HG03439 (cell line): ENCODE data around the gene LEMD1.

ENCODE experiments used
- ATAC-seq: cut with Tn5 transposase; IDR thresholded peaks from one replicate; pipeline ENCODE4 v1.9.1; 2021; ENCODE audit warnings: mild to moderate bottlenecking, moderate library complexity; ENCODE audit not compliant: unreplicated experiment

Gene LEMD1

DNA sequence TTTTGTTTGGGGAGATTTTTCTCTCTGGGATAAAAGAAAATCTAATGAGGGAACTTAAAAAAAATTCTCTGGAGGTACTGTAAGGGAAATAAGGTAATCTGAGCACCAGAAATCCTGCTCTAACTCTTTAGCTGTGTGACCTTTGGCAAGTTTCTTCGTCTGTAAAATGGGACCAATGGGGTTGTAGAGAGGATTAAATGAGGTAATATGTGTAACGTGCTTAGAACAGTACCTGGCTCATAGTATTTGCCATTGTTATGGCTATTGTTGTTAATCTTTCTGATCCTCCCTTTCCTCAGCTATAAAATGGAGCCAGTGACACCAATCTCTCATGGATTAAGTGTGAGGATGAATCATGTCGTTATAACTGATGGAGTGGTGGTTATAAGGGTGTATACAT lies 64.3 kb downstream of the LEMD1 start:
- ATAC-seq: no peak

DNA sequence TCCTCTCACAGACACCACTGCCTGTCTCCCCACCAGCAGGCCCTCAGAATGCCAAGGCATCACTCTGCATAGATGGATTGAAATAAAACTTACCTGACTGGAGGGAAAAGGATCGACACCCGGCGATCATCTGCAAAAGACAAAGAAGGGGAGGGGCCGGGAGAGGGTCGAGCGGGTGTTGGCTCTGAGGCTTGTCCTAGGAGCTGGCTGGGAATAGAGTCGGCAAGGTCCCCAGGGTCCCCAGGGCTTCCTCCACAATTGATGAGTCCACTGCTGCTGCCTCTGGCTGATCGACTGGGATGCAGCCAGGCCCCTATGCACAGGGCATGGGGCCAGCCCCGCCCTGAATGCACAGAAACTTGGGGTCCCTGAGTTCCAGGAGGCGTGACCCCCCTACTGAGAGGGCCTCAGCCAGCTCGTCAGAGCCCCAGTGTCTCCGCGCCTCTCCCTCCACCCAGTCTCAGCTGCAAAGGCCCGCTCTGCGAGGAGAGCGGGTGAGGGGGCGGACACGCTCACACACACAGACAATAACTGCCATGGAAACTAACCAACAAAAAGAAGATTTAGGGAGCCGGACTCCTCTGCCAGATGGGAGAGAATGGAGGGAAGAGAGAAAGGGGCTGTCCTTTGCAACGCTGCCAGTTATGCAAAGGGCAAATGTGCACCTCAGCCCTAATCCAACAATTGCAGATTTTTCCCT lies 65.3 kb downstream of the LEMD1 start, which contains the start of gene KLHDC8A:
Gene KLHDC8A, minus strand, starts transcription at position 483 of the 700 bp plus-strand sequence. CDS start 13,318 bp downstream, outside the sequence.
- no peak for ATAC-seq

DNA sequence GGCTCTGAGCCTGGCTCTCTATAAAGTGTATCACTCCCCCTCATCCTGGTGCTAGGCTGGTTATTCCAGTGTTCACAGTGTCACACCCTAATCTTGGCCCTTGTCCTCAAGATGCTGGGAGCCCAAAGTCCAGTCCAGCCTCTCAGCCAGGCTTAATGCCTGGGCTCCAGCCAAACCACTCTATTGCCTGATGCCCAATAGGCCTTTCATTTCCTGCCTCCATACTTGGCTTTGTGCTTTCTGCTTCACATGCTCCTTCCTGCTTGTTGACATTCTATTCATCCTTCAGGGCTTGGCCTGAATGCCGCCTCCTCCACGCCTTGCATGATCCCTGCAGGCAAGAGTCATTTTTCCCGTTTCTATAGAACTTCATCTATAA lies 66.8 kb downstream of the LEMD1 start:
- no peak for ATAC-seq

DNA sequence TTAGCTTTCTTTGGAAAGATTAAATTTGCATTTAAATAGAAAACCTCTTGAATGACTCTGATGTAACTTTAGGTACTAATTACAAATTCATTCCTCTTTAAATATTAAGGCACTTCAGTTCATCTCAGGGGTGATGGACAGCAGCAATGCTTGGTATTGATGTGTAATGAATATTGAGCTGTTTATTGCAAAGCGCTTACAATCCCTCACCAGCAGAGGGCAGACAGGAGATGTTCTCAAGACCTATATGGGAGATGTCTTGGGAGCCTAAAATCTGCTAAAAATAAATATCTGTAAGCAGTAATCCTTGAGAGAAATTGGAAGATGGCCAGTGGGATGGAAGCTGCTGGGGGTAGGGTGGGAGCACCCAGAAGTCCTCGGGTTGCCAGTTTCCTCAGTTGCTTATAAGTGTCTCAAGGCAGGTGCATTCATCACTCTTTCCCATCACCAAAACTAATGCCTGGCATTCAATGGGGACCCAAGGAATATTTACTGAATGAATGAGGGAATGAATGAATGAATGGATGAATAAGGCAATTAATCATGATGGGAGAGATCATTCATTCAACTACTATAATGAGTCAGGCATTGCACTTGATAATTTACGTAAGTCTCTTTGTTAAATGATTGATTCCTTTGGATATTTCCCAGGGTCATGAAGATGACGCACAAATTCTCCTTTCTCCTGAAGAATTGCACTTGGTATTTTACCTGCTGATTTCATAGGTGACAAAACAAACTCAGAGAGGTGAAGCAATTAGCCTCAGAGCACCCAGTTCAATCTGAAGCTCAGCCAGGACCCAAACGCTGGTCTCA lies 67.4 kb downstream of the LEMD1 start:
- ATAC-seq: no peak

DNA sequence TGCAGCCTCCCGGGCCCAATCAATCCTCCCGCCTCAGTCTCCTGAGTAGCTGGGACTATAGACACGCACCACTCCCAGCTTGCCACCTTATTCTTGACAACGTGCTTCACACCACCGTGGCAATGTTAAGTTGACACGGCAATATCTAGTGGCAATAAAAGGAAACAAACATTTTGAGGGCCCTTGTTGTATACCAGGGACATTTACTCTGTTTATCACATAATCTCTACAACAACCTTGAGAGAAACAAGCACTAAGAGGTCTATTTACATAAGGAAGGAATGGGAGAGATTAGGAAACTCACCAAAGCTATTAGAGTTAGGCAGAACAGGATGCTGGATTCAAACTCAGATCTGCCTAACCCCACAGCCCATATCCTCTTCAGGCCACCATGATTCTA lies 68.2 kb downstream of the LEMD1 start:
- no peak for ATAC-seq

DNA sequence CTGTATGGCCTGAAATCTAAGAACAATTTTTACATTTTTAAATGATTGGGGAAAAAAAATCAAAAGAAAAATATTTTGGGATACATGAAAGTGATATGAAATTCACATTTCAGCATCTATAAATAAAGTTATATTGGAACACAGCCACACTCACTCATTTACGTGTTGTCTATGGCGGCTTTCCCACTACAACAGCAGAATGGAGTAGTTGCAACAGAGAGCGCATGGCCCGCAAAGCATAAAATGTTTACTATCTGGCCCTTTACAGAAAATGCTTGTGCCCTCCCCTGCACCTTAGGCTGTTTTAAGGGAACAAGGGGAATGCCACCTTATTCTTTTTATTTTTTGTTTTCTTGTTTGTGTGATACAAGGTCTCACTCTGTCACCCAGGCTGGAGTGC lies 68.7 kb downstream of the LEMD1 start:
- ATAC-seq: no peak

DNA sequence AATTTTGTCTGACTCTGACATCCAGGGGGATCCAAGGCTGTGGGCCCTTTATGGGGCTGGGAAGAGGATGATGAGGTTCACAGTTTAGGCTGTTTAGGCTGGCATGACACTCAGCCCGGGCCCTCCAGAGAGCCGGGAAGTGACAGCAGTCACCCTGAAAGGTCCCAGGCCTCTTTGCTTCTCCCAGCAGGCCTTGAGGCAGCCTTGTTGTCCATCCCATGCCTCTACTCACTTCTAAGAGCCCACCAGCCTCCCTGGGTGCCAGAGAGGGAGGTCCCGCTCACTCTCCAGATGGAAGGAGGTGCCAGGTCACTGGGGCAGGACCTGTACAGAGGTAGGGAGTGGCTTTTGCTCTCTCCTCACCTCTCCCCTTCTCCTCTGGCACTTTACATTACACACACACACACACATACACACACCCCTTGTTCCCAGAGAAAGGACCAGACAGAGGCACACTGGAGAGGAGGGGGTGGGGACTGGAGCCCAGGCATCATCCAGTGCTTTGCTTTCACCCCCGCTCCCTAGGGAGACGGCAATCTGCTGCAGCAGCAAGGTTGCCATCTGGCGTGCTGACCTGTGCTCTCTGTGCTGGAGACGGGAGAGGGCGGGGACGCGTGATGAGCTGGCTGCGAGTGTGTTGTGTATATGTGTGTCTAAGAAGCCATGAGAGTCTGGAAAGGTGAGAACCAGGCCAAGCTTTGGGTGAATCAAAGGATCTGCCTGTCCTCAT lies 69.7 kb downstream of the LEMD1 start:
- ATAC-seq: no peak

DNA sequence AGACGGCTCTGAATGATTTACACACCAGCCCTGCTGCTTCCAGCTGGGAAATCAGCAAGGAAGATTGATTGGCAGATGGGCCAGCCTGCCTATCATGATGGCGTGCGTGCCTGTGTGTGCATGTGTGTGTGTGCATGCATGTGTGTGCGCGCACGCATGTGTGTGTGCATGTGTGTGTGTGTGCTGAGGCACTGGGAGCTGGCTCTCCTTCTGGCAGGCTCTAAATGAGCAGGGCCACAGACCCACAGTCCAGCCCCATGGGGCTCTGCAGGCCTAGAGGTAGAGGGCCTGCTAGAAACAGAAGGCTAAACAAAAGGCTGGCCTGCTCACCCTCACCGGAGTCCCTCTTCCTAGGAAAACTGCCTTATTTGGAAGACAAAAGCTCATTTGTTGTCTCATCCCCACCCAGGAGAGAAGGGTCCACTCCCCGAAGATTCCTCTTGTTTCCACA lies 71.1 kb downstream of the LEMD1 start:
- ATAC-seq: no peak

DNA sequence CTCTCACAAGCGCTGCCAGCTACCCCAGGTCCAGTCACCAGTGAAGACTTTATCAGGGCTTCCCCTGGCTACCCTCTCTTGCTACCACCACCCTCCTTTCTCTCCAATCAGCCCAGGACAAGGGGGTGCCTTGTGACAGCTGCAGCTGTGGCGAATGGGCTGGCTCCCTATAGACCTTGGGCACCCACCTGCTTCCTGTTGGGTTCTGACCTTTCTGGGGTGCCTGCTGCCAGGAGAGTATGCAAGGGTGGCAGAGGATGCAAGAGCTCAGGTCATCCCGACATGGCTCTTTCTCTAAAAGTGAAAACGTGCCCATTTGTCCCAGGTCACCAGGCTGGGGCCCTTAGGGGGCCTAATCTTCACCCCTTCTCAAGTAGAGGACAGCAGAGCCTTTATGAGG lies 71.7 kb downstream of the LEMD1 start:
- ATAC-seq: no peak

DNA sequence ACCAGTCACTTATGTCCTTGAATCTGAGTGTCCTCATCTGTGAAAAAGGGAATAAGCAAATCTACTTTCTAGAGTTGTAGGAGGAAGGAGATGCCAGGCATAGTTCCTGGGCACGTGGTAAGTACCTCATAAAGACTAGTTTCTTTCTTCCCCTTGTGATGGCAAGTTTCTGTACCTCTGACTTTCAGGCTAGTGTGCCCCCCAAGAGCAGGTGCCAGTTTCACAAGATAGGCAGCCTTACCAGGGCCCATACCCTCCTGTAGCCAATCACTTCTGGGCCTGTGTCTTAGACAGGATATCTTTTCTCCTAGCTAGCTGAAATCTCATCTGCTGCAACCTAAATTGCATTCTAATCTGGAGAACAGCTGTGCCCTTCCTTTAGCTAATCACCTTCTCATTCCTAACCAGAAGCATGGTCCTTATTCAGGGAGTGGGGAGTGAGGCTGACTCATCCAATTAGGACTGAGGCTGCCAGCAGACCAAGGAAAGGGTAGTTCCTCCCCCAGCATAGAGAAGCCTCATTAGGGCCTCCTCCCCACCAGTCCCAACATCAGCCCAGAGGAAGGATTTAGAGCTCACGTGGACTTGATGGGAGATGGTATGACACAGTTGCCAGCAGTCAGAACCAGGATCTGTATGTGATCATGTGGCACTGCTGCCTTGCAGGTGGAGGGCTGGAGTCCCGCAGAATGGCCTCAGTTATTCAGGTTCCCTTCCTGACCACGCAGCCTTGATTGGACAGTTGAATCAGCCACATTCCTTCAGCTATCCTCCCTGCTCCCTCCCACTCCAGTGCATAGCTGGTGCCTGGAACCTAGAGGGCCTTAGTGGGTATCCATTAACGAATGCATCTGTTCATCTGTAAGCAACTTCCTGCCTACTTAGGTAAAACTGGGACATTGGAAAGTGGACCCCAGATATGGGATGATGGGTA lies 73.0 kb downstream of the LEMD1 start:
- no peak for ATAC-seq

DNA sequence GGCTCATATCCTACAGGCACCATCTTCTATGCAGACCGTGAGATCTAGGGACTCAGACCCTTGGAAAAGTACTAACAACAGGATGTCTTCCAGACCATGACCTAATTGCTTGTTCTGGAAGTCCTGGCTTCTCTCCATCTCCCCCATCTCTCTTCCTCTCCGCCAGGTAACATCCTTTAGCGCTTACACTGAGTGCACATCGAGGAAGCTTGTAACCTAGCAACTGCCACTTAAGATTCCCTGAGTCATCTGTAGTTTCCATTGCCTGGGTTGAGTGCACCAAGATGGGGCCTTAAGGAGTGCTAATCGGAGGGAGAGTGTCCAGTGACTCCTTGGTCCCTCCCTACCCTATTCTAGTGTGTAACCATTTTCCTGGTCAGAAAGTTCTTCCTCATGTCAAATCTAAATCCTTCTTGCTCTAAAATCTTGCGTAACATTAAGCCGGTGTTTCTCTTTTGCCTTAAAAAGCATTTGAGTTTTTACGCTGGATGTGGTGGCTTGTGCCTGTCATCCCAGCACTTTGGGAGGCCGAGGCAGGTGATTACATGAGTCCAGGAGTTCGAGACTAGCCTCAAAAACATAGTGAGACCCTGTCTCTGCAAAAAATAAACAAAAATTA lies 74.8 kb downstream of the LEMD1 start:
- ATAC-seq: no peak

DNA sequence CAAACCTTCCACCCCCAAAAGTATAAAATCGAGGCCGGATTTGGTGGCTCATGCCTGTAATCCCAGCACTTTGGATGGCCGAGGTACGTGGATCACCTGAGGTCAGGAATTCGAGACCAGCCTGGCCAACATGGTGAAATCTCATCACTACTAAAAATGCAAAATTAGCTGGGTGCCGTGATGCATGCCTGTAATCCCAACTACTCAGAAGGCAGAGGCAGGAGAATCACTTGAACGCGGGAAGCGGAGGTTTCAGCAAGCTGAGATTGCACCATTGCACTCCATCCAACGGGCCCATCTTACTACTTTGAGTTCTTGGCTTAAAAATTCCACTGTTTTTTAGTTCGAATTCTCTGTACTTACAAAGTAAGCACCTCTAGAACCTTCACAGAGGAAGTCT lies 76.1 kb downstream of the LEMD1 start:
- no peak for ATAC-seq

DNA sequence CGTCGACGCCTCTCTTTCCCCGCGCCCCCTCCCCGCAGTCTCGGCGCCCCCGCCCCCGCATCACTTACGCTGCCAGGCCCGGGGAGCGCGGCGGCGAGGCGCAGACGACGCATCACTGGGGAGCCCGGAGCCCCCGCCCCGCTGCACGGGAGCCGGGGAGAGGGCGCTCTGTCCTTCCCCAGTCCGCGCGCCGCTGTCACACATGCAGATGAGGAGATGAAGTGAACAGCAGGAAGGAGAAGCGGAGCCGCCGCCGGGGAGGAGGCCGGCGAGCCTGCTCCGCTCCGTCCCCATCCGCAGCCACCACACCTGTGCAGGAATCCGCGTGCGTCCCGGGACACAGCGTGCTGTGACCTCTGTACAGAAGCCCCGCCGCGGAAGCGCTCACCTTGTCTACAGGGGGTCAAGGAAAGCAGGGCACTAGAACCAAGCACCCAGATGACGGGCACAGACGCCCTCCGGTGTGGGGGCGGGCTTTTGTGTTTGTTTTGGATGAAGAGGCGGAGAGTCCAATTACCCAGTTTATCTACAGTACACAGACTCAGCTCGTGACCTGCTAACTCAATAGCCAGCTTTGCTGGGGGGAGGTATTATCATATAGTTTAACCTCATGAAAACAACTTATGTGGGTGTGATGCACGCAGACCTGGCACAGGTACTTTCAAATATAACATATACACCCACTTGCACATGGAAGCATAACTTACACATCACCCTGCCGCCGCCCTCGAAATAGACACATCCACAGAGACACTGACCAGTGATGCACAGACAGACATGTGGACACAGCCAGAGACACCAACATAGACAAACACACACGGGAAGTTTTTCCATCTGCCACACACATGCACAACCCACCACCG lies 77.6 kb downstream of the LEMD1 start:
- no peak for ATAC-seq

DNA sequence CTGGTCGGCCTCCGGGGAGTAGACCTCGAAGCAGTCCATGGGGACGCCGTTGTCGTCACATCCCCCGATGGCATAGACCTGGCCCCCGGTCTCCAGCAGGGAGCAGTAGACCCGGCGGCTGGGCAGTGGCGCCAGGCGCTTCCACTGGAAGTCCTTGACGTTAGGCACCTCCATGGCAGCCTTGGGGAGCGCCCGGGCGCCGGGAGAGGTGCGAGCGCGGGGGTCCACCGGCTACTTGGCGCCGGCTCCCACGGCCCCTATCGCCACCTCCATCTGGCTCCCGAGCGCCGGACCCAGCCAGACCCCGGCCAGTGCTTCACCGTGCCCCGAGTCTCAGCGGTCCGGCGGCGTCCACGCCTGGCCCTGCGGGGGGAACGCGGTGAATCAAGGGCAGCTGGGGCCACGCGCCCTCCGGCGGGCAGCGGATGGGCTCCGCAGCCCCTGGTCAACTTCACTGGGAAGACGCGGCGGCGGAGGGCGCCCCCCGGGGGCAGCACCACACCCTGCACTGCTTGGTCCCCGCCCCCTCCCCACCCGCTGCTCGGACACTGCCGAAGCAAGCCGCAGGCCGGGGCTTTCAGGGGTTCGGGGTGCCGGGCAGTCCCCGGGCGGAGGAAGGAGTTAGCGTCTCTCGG lies 78.3 kb downstream of the LEMD1 start:
- no peak for ATAC-seq

DNA sequence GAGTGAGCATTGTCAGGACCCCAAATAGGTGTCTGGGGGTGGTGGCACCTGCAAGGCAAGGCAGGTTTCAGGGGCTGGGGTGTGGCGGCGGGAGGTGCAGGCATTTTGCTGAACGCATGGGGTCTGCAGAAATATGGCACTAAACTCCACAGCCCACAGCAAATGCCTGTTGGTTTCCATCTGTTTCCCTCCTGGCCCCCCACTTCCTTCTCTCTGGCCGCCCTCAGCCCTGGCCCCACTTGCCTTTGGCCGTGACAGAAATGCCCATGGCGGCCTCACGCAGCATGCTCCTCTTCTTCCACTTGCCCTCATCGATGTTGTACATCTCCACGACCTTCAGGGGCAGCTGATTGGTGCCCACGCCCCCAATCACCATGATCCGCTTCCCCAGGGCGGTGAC lies 78.9 kb downstream of the LEMD1 start:
- no peak for ATAC-seq

DNA sequence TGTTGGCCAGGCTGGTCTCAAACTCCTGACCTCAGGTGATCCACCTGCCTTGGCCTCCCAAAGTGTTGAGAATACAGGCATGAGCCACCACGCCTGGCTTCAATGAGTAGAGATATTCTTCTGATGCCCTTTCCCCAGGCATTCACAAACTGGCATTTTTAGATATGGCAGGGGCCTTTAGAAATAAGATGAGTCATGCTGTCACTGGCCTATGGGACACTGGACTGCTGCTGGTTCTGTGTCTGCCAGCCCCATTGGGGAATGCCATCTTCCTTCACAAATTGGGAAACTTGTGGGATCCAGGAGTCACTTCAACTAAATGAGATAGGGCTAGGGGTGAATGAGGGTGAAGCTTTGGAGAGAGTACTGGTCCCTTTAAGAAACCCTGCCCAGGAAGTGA lies 81.2 kb downstream of the LEMD1 start:
- ATAC-seq: no peak

DNA sequence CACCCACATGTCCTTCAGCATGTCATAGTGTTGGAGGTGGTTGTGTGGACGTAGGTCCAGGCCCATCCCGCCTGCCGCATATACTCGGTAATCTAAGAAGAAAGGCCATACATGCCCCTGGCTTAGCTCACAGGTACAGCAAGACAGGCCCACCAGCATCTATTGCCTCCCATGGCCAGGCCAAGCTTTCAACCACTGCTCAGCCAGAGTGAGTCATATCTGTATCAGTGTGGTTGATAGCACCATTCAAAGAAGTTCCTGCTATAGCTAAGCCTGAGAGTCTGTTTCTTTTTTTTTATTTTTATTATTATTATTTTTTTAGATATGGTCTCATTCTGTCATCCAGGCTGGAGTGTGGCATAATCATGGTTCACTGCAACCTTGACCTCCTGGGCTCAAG lies 82.1 kb downstream of the LEMD1 start:
- peak; percentile 67 for ATAC-seq

DNA sequence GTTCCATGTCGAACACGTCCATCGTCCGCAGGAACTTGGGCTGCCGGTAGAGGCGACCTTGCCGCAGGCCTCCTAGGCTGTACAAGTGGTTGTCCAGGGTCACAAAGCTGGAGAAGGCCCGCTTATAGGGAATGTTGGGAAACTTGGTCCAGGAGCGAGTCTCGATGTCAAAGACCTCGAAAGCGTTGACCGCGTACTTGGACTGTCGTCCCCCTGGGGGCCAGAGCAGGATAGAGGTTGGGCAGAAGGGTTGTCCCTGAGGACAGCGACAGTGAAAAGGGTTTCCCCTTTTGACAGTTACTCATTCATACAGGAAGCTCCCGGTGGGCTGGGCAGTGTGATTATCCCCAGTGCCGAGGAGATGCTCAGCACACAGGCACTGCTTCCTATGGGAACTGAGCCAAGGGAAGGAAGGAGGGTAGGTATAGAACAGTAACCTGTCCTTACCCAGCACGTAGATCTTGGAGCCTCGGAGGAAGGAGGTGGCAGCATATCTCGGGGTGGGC lies 82.6 kb downstream of the LEMD1 start:
- no peak for ATAC-seq

DNA sequence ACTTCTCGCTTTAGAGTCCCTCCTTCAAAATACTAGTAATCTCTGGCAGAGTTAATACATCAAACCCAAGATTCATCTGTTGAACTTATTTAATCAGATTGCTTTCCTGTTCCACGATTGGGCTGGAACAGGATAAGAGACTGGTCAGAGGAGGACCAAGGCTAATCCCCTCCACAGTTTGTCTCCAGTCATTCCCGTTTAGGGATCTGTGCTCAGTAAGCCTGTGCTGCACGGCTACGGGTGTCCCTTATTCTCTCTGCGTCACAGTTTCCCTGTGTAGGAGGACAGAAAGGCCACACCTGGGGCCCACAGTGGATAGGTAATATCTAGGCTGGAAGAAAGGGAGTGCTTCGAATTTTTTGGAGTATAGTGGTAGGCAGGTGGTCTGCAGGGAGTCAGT lies 83.8 kb downstream of the LEMD1 start:
- no peak for ATAC-seq
